CD4-positive, alpha-beta T cell treated with Interferon alpha-2 for 1 hour (primary cell): ENCODE measurements around the gene SSBP2.
"Not testable (repeated sequence)": the region's sequence is repeated elsewhere in the genome, so short reads cannot be mapped to it uniquely, and the experiment has no call there.

Experiments
- DNase-seq, 2 donors: peaks; one replicate each; pipeline ENCODE4 v3.0.0-alpha.2; 2020 to 2022

The SSBP2 gene

DNA sequence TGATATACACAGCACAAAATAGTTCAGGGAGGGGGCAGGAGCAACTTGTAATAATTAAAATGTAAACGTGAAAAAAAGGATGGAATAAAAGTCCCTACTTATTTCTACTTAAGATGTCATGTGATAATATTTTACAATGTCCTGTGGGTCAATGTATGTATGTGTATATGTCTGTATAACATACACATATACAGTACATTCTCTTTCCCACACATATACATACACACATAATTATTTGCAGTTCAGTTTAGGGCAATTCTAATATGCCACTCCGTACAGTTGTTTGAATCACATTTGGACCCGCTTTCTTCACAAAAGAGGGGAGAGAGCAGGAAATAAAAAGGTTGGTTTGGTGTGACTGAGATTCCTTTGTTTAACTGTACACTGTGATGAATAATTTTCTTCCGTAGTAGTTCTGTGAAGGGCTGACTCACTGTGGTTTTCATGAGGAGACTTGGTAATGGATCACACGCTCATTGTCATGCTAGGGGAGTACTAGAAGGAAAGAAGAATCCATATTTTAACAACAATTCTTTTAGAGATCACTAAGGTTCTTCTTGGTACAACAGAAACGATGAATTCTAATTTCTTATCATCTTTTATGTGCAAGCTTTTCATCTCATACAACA lies 330.7 kb downstream of the SSBP2 start:
- no peak for DNase-seq

DNA sequence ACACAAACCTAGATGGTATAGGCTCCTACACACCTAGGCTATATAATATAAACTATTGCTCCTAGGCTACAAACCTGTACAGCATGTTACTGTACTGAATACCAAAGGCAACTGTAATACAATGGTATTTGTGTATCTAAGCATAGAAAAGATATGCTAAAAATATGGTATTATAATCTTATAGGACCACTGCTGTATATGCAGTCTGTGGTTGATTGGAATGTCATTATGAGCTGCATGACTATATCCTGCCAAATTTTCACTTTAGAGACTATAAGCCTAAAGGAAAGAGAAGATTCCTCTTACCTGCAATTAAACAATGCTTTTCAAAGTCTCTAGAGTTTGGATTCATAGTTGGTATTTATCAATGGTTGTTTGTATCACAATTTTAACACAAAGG lies 332.3 kb downstream of the SSBP2 start:
- no peak for DNase-seq

DNA sequence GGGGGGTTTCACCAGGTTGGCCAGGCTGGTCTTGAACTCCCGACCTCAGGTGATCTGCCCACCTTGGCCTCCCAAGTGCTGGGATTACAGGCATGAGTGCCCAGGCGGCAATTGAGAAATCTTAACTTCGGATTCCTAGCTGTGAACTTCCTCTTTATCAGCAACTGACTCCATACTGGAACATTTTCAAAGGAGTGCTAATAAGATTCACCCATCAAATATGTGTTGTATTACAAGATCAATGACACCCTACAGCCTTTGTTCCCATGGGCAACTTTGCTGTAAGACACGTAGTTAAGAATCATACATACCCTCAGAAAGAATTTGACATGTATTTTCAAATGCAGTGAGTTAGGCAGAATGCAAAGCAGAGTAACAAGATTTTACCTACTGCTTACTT lies 333.8 kb downstream of the SSBP2 start:
- no peak for DNase-seq

DNA sequence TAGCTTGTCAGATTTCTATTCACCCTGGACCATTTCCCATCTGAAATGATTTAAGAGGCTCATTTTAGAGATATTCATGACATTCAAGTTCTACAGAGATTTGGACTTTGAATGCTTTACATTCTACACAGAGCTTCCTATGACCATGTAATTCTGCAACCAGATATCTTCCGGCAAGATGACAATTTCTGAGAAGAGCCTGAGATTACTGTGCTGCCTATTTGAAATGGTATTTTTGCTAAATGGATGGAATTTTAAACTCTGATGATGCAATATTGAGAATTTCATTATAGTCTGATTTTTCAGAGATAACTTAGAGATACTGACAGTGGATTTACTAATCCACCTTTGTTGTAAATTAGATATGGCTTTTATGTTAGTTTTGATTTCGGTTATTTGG lies 341.0 kb downstream of the SSBP2 start:
- no peak for DNase-seq

DNA sequence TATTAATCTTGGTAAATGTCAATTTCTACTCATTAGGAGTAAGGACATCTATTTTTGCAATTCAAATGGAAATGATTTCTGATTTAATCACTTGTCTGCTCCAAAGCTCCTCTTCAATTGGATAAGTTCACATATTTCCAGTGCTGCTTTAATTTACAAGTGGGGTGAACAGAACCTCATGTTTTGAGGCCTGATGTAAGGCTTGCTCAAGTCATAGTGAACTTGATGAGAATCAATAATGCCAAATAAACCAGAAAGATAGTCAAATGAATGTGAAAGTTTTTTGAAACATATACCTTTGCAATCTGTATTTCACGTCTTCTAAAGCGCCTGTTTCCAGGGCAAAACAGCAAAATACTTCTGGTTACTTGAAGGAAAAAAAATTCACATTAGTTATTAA lies 341.5 kb downstream of the SSBP2 start:
- no peak for DNase-seq

DNA sequence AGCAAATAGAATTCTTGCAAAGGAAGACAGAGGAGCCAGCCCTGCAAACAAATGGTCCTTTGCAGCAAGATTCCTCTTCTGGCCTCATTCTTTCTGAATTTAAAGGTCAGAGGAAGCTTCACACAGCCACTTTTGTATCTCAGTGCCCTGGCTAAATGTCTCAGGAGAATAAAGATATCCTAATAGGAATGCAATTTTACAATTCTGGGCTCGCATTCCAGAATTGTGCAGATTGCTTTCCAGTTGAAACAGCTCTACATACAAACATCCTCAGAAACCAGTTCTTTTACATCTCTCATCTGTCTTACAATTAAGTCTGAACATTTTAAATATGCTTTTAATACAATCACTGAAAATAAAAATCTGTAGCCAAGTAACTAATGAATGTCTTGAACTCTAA lies 342.4 kb downstream of the SSBP2 start:
- DNase-seq = no peak

DNA sequence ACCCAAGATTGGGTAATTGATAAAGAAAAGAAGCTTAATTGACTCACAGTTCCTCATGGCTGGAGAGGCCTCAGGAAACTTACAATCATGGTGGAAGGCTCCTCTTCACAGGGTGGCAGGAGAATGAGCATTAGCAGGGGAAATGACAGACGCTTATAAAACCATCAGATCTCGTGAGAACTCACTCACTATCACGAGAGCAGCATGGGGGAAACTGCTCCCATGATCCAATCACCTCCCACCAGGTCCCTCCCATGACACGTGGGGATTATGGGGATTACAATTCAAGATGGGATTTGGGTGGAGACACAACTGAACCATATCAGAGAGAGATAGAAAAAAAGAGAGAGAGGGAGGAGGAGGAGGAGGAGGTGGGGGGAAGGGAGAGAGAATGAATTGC lies 343.1 kb downstream of the SSBP2 start:
- DNase-seq = not testable (repeated sequence)

DNA sequence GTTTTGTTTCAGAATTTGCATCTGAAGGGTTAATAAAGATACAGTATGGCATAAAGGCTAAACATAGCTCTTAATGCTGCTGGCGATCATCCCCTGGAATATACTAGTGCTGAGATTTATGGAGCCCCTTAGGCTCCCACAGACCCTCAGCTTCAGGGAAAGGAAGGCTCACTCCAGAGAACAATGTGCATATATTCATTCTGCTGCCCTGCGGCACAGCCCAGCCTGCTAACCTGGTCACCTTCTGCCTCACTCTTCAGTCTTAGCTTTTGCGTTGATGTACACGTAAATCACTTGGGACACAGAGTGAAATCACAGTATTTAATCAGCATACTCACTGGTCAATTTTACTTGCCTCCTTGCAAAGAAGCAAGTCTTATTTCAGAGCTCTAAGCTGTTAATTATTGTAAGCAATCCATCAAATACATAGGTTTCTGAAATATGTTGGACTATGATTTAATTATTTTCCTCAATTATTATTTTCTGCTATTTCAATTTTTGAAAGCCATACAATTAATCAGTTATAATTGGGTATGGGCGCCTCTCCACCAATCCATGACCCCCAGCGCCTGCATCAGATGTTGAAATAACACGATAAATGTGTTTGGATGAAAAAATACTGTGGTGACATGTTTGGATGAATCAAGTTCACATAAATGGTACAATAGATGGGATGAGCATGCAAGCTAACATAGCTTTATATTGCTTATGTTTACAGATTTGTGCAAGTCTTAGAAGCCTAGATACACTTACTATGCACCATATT lies 345.6 kb downstream of the SSBP2 start:
- DNase-seq = no peak

DNA sequence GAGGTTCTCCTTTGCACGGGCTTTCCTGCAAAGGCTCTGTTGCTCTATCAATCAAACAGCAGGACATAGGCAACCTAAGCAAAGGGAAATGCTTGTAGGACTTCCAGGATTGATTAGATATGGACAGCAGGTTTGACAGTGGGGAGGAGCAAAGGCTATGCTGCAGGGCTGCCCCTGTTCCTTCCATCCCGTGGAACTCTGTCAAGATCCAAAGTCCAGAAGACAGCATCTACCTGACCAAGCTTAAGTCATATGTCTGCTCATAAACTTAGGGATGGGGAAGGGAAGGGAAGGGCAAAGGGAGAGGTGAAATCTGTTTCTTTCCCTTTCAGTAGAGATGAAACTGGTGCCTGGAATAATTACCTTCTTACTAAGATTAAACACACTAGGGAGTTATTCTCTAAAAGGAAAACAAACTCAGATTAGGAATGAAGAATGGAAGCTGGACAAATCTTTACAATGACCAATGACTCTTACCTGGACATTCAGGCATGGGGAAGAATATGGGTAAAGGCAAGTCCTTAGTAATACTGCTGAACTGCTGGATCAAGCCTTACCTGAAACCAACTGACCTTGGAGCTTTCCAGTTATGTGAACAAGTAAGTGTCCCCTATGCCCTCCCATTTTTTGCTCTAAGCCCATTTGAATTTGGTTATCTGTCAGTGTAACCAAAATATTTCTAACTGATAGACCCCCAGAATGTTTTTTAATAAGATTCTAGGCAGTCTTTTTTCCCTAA lies 348.5 kb downstream of the SSBP2 start:
- DNase-seq = no peak

DNA sequence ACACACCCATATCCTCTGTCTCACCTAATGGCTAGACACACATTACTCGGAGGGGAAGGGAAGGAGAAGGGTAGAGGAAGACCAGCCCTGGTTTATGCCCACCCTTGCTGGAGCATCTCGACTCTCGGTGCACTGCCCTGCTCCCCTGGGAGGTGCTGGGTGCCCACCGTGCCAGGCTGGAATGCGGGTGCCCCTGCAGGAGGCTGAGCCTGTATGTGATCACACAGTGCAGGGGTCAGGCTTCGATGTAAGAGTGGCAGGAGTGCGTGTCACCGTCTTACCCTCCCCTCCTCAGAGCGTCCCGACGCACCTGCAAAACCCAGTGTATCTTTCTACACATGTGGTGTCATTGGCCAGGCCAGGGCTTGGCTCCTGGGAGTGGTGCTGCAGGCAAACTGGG lies 349.6 kb downstream of the SSBP2 start:
- DNase-seq = no peak

DNA sequence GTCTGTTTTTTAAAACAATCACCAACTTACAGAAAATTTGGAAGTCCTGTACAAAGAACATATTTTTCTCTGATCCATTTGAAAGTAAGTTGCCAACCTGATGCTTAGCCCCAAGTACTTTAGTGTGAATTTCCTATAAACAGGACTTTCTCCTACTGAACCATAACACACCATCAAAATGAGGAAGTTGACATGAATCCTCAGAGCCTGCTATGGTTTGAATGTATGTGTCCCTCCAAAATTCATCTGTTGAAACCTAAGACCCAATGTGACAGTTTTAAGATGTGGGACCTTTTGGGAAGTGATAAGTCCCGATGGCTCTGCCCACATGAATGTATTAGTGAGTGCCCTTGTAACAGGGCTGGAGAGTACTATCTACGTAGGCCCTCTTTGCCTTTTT lies 350.5 kb downstream of the SSBP2 start:
- no peak for DNase-seq

DNA sequence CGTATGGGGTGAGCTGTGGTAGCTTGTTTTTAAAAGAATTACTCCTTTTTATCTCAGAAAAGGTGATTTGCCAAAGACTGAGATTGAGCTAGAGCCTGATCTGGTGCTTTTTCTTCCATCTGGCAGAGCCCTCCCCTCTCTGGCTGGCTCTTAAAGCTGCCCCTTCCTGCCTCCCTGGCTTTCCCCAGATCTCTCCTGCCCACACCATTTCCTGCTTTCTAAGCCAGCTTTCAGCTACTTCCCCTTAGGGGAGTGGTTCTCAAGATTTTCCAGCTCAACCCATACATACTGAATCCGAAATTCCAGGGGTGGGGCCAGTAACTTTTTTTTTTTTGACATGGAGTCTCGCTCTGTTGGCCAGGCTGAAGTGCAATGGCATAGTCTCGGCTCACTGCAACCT lies 352.2 kb downstream of the SSBP2 start:
- DNase-seq = no peak

DNA sequence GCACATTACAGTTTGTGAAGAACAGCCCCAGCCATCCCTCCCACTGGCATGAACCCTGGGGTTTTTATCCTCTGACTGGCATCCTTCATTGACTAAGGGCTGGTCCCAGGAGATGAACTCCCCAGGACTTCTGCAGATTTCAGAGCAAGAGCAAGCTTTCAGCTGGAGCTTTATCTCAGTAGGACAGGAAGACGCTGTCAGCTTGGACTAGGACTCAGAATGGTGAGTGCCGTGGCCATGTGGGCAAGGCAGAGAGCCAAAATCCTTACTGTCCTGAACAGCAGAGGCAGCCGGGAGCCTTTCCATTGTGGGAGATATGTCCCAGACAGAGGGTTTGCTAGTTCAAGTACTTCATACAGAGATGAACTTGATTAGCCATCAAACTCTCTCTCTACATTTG lies 353.7 kb downstream of the SSBP2 start:
- no peak for DNase-seq

DNA sequence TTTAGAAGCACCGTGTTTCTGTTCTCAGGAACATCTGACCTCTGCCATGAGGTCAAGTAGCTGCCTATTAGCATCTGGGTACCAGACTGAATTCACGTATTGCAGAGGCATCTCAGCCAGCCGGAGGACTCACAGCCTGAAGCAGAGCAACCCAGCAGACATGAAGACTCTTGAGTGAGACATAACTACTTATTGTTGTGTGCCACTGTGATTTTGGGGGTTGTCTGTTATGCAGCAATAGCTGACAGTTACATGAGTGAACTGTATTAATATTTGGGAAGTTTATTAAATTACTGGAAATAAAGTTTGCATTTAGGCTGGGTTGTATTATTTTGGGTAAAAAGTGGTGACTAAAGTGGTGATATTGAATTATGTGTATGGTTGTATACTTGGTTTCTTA lies 355.6 kb downstream of the SSBP2 start:
- DNase-seq = no peak

DNA sequence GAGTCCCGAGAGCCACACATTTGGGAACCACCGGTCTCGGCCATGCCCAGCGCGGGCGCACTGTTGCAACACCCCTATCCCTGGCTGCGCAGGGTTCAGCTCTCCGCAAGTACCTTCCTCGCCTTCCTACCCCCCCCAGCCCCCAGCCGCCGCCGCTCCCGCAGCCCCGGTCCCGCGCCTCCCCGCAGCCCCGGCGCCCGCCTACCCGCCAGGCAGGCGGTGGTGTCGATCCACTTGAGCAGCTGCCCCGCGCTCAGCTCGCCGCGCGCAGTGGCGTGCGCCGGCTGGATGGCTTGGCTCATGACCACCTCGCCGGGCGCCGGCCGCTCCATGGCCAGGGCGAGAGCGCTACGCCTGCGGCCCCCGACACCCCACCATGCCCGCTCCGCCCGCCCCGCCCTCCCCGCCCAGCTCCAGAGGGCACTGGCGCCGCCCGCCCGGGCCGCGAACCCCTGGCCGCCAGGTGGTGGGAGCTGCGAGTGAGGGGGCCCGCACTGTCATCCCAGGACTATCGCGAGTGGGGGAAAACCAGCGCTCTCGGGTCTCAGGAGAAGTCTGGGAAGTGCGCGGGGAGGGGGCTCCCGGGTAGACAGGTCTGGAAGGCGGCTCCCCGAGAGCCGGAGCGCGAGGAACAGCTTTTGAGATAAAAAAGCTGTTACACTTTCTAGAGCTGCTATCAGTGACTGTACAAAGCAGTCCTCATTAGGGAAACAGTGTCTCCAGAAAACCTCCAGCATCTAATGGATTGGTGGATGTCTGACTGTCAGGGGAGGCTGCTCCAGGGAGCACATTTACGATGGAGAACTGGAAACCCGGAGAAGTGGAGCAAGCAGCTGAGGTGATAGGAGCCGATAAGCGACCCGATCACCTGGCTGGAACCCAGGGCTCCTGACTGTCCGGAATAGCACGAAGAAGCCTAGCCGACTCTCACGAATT lies 356.8 kb downstream of the SSBP2 start, which contains the start of gene ACOT12:
TSS of gene ACOT12 (minus strand) at position 352 of the 936 bp plus-strand sequence. CDS start at position 332, 20 bp downstream.
- DNase-seq = no peak

DNA sequence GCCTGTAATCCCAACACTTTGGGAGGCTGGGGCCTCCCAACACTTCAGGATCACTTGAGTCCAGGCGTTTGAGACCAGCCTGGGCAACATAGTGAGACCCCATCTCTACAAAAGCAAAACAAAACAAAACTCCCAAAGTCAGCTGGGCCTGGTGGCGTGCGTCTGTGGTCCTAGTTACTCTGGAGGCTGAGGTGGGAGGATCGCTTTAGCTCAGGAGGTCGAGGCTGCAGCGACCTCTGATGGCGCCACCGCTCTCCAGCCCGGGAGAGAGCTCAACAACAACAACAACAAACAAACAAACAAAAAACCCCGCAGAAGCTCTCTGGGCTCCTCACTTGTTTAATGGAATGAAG lies 357.5 kb downstream of the SSBP2 start:
- DNase-seq = no peak

DNA sequence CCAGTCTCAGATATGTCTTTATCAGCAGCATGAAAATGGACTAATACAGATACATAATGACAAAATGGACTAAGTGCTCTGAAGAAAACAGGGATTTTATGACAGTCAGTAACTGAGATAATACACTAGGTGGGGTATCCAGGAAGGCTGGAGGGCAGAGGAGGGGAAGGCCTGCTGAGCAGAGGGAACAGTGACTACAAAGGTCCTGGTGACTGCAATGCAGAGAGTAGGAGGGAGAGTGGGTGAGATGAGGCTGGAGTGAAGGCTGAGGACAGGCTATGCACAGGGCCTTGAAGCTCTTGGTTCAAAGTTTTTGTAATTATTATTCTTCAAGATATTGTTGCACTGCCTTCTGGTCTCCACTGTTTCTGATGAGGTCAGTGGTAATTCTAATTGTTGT lies 361.9 kb downstream of the SSBP2 start:
- no peak for DNase-seq

DNA sequence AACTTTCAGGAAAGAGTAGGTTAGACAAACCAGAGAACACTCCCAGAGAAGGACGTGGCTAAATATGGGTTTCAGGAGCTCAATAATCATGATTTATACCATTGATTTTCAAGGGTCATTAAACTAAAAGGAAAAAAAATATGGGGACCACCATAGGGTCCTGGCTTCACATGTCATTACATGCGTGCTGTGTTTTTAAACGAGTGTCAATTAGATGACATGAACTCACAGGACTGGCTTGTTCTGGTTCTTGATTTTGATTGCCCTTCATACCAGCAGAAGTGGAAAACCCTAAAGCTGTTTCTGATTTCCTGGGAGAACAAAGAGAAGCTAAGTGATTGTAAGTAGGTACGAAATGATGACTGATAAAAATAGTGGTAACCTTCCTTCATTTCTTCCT lies 362.7 kb downstream of the SSBP2 start:
- DNase-seq = no peak

DNA sequence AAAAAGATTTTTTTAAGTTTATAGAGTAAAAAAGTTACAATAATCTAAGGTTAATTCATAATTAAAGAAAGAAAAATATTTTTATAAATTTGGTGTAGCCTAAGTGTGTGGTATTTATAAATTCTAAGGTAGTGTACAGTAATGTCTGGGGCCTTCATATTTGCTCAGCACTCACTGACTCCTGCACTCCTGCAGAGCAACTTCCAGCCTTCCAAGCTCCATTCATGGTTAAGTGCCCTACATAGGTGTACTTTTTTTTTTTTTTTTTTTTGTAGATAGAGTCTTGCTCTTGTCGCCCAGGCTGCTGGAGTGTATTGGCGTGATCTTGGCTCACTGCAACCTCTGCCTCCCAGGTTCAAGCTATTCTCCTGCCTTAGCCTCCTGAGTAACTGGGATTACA lies 367.0 kb downstream of the SSBP2 start:
- DNase-seq = no peak

DNA sequence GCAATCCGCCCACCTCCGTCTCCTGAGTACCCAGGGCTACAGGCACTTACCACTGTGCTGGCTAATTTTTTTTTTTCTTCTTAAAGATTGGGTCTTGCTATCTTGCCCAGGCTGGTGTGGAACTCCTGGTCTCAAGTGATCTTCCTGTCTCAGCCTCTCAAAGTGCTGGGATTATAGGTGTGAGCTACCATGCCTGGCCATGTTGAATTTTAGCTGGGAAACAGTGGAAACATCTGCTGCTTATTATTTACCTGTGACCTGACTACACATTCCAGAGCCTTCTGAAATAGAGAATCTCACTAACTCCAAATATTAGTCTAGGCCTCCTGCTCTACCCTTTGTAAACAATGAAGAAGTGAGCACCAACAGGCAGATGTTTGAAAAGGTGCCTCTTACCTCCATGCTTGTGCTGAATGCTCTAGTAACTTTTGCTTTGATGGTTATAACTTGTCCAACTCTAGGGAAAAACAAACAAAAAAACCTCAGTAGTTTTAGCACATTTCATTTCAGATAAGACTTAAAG lies 379.5 kb downstream of the SSBP2 start:
- DNase-seq = no peak

DNA sequence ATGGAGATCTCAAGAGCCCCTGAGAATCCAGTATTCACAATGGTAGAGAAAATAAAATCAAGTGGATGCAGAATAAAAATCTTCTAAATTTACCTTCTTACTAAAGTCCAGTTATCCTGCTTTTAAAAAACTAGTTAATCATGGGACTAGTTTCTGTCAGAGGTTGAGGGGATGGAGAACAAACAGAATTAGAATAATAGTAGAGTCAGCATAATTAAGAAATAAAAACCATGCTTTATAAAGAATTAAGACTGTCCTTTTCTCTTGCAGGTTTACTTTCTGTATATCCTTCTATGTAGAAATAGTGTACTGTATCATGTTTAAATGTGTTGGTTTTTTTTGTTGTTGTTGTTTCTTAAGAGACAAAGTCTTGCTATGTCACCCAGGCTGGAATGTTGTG lies 380.0 kb downstream of the SSBP2 start:
- no peak for DNase-seq

DNA sequence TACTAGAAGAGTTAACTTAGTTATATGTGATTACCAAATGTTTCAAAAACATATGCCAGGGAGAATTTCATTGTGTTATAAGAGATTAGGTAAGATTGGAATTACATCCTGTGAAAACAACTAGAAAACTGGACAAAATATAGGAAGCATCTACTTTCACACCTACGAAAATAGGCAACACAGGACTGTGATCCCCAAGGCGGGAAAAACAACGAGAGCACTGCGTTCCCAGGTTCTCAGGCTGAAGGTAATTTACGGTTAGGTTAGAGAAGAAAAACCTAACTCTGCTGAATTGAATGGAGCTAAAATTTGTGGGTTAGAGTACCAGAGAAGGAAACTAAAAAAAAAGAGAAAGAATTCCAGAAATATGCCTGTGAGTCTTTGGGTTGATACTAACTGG lies 385.4 kb downstream of the SSBP2 start:
- DNase-seq = no peak
